H4 (cell line): Measurements from ENCODE around the gene TBC1D22A. TPM values are rescaled to one million over a fixed set of nuclear protein-coding genes. Genes with fewer than 3 reads are reported as not detected.
"Not testable (repeated sequence)": the region's sequence is repeated elsewhere in the genome, so short reads cannot be mapped to it uniquely, and the experiment has no call there.

ENCODE experiments used
- DNase-seq: peaks from one replicate; pipeline ENCODE4 v3.0.0-alpha.2; 2015; ENCODE audit warnings: low spot score
- total RNA-seq: library from RNA; depleted of rRNA; stranded (reverse); fragments of >200 nt; shearing (Covaris generic); gene quantifications from 2 replicates; pipeline ENCODE4 v1.2.3, GENCODE V29; 2014

TBC1D22A gene
- total RNA-seq, 1 experiment from 2014 or later, result 8.6 TPM

- no peak for DNase-seq
Observed at GRCh38 chr22:46773076-46773475, 10.6 kb downstream of the TBC1D22A start.

GRCh38 chr22:46774253-46774979 is 12.0 kb downstream of the TBC1D22A start:
- DNase-seq, result no peak

- DNase-seq, result no peak
Observed at GRCh38 chr22:46774980-46775849, 12.8 kb downstream of the TBC1D22A start.

DNA sequence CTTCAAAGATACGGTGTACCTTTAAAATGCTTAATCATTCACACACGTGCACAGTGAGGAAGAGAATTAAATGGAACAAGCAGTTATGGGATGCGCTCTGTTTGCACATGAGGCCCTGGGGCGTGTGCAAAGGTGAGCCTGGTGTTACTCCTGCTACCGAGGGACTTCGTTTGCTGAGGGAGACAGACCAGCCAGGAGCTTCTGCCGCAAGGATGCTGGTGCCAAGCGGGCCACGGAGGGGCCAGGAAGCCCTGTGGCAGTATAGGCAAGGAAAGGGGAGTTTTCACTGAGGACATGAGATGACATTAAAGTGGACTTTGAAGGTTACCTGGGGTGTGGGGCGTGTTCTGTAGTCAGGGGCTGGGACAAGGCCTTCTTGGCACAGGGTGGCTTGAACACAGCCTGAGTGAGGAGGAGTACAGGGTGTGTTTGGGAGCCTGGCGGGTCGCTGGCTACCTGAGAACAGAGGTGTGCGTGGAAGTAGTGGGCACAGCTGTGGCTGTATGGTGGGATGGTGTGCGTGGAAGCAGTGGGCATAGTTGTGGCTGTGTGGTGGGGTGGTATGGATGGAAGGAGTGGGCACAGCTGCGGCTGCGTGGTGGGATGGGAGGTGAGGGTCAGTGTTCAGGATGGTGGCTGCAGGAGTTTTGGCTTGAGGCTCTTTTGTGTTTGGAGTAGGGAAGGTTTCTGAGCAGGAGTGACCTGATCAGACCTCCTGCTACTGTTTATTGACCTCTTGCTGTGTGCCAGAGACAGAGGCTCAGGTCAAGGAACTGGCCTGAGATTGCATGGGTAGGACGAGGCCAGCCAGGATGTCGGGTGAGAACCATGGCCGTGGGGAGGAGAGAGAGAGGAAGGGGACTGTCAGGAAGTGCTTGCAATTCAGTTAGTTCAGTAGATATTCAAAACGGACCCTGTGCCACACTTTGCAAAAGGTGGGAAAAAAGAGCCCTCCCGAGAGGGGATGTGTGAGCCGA is 13.7 kb downstream of the TBC1D22A start:
- DNase-seq, result no peak

DNA sequence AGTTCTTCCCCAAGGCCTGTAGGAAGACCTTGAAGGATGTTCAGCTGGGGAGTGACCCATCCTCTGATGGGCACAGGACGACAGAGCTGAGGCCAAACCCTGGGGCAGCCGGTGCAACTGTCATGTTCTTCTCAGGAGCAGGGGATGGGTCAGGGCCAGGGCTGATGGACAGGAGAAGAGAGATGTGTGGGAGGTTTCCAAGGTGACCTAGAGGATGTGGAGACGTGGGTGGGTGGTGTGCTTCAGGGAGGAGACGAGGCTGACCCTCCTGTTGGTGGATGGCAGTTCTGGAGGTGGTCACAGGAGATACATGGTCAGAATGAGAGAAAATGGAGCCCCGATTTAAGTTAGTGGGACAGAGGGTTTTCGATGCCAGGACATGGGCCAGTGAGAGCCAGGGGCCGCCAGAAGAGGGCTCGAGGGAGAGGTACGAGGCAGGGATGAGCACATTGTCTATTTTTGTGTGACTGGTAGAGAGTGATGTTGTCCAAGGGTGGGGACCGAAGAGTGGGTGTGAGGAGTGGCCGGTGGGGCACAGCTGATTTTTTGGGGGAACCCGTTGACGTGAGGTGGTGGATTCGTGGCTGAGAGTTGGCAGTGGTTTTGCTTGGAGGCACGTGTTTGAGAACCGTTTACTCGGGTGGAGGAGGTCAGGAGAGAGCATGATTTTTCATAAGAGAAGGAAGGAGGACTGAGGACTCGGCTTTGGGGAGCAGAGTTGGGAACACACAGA is 14.6 kb downstream of the TBC1D22A start:
- DNase-seq, result no peak

- DNase-seq, result no peak
Observed at GRCh38 chr22:46777609-46777970, 15.1 kb downstream of the TBC1D22A start.

DNA sequence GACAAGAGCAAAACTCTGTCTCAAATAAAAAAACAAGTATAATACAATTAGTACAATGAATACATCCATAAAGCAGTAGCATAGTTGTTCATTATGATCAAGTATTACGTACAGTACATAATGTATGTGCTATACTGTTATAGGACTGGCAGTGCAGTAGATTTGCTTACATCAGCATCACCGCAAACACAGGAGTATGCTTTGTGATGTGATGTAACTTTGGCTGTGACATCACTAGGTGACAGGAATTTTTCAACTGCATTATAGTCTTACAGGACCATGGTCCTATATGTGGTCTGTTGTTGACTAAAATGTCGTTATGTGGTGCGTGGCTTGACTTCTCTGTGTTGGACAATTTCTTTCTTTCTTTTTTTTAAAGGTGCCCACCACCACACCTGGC is 16.6 kb downstream of the TBC1D22A start:
- DNase-seq, result no peak

- no peak for DNase-seq
Observed at GRCh38 chr22:46779651-46780050, 17.2 kb downstream of the TBC1D22A start.

DNA sequence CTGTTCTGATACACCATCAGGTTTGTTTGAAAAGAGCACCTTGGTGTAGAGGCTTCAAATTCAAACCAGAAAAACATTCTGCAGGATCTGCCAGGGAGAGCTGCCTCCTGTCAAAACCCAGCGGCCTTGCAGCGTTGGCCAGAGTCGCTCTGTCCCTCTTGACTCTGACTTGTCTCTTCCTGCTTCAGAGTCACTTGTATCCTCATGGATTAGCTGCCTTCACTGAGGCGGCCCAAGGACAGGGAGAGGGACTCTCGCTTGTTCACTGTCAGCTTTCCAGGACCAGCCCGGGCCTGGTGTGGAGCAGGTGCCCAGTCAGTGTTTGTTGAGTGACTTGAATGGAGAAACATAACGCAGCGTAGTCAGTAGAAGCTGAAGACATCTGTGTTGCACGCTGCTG is 18.0 kb downstream of the TBC1D22A start:
- DNase-seq, result no peak

DNA sequence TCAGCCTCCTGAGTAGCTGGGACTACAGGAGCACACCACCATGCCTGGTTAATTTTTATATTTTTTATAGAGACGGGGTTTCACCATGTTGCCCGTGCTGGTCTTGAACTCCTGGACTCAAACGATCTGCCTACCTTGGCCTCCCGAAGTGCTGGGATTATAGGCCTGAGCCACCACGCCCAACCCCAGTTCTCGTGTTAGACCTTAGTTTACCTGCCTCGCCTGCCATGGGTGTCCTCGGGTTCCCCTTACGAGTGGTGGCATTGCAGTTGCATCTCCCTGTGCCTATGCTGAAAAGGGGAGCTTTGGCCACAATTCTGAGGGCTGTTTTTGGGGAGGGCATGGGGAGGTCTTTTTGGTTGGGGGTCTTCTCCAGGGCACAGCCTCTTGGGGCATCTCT is 18.8 kb downstream of the TBC1D22A start:
- DNase-seq, result no peak

- DNase-seq, result not testable (repeated sequence)
Observed at GRCh38 chr22:46782200-46782599, 19.8 kb downstream of the TBC1D22A start.

- DNase-seq, result no peak
Observed at GRCh38 chr22:46783721-46784120, 21.3 kb downstream of the TBC1D22A start.

- no peak for DNase-seq
Observed at GRCh38 chr22:46788441-46789172, 26.2 kb downstream of the TBC1D22A start.

DNA sequence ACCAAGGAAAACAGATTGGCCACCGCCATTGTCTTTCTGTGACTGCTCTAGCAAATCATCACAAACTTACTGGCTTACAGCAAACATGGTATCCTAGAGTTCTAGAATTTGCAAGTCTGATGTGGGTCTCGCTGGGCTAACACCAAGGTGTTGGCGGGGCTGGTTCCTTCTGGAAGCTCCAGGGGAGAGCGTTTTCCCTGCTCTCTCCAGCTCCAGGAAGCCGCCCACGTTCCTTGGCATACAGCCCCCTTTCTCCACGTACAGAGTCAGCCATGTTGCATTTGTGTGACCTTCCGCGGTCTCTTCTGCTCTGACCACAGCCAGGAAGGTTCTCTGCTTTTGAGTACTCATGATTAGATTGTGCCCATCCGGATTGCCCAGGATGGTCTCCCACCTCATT is 27.5 kb downstream of the TBC1D22A start:
- no peak for DNase-seq

- DNase-seq, result peak; percentile 69
Observed at GRCh38 chr22:46791201-46791731, 28.8 kb downstream of the TBC1D22A start.

- no peak for DNase-seq
Observed at GRCh38 chr22:46792061-46792796, 29.8 kb downstream of the TBC1D22A start.

- no peak for DNase-seq
Observed at GRCh38 chr22:46792841-46793261, 30.4 kb downstream of the TBC1D22A start.

GRCh38 chr22:46793497-46793896 is 31.0 kb downstream of the TBC1D22A start:
- DNase-seq, result no peak

GRCh38 chr22:46794067-46794466 is 31.6 kb downstream of the TBC1D22A start:
- no peak for DNase-seq
